ENCODE measurements around the gene CAPS2. TPM values are rescaled to one million over a fixed set of nuclear protein-coding genes. Genes with fewer than 3 reads are reported as not detected.
A peak's percentile ranks its signal among the peaks of the same experiment; 100 is the strongest.
"Not testable (repeated sequence)": the region's sequence is repeated elsewhere in the genome, so short reads cannot be mapped to it uniquely, and the experiment has no call there.

Gene CAPS2
- total and polyA plus RNA-seq, 7 donors = 0.73 to 20.3 (median 8.4) TPM

DNA sequence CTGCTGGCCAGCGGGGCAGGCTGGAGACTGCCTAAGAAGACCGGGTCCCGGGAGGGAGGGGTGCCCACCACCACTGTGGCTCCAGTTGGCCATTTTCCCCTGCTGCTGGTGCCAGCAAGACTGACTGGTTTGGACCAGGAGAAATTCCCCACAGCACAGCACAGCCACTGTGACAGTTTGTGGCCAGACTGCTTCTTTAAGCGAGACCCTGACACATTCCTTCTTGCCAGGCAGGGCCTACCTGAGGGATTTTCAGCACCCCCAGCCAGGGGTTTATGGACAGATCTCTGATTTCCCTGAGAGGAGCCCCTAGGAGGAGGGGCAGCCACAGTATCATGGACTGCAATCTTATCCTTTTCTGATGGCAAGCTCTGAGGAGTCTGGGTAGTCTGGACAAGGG is 19.8 kb upstream of the CAPS2 start:
- Histone ChIP-seq H3K9me3 (peaks cover 7% of the 10 kb centered on the region), H3K36me3 (ENCODE audit: insufficient read depth in 1 of 2, low read depth in 1 of 2) (no peaks in the 10 kb centered on the region), H3K27ac (no peak overlapping the region), H3K4me1 (no peaks in the 10 kb centered on the region), H3K27me3 (ENCODE audit: insufficient read depth in 3 of 3, low read length in 2 of 3) (no peaks in the 10 kb centered on the region), H3K4me3 (no peak overlapping the region)
- intact Hi-C loops (cut with DNase I) = no loop called here
- DNase-seq (no peak), ATAC-seq (no peak)
- TF ChIP-seq, protein P1, sequence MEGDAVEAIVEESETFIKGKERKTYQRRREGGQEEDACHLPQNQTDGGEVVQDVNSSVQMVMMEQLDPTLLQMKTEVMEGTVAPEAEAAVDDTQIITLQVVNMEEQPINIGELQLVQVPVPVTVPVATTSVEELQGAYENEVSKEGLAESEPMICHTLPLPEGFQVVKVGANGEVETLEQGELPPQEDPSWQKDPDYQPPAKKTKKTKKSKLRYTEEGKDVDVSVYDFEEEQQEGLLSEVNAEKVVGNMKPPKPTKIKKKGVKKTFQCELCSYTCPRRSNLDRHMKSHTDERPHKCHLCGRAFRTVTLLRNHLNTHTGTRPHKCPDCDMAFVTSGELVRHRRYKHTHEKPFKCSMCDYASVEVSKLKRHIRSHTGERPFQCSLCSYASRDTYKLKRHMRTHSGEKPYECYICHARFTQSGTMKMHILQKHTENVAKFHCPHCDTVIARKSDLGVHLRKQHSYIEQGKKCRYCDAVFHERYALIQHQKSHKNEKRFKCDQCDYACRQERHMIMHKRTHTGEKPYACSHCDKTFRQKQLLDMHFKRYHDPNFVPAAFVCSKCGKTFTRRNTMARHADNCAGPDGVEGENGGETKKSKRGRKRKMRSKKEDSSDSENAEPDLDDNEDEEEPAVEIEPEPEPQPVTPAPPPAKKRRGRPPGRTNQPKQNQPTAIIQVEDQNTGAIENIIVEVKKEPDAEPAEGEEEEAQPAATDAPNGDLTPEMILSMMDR (IDR thresholded peaks at IDR 0.05) = no peak
- 61 to 83% (median 77%) methylated on average over 4 of the region's 4 CpGs for WGBS, 3 donors

DNA sequence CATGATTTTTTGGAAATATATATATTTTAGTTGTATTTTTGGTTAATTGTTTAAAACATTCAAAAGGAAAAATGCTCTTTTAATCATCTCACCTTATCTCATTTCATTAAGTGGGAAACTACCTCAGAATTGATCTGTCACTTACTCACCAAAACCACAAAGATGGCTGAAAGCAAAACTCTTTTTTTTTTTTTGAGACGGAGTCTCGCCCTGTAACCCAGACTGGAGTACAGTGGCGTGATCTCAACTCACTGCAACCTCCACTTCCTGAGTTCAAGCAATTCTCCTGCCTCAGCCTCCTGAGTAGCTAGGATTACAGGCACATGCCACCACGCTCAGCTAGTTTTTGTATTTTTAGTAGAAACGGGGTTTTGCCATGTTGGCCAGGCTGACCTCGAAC is 16.1 kb upstream of the CAPS2 start:
- ATAC-seq; H3K9me3 ChIP-seq; H3K27ac ChIP-seq; H3K4me1 ChIP-seq; DNase-seq; H3K36me3 ChIP-seq (ENCODE audit: insufficient read depth in 1 of 2, low read depth in 1 of 2); H3K4me3 ChIP-seq; H3K27me3 ChIP-seq (ENCODE audit: insufficient read depth in 3 of 3, low read length in 2 of 3); intact Hi-C loops (cut with DNase I): not testable (repeated sequence)
- WGBS, 3 donors = 92 to 96% (median 92%) methylated on average over 6 of the region's 6 CpGs

DNA sequence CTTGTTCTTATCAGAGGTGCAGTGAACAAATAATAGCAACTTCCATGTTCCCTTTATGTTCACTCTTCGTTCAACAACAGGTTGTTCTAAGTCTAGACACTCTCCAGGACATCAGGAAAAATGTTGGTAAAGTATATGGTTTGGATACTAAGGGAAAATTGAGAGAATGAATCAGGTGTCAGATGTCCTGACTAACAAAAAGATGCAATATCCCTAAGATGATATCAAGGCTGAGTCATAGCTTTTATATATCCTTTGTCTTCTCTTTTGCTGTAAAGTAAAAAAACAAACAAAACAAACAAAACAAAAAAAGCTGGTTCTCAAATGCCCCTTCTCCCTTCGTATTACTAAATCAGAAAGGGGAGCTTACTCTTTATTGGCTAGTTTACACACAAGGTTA is 15.4 kb upstream of the CAPS2 start:
- intact Hi-C loops (cut with DNase I) = no loop called here
- DNase-seq (no peak), ATAC-seq (no peak)
- Histone ChIP-seq H3K4me1 (no peaks in the 10 kb centered on the region), H3K36me3 (ENCODE audit: insufficient read depth in 1 of 2, low read depth in 1 of 2) (no peaks in the 10 kb centered on the region), H3K27ac (no peak overlapping the region), H3K9me3 (no peaks in the 10 kb centered on the region), H3K27me3 (ENCODE audit: insufficient read depth in 3 of 3, low read length in 2 of 3) (no peaks in the 10 kb centered on the region), H3K4me3 (no peak overlapping the region)
- TF ChIP-seq, protein P1 (IDR thresholded peaks at IDR 0.05) = no peak
- WGBS, 3 donors = 76 to 81% (median 79%) methylated on average over 2 of the region's 2 CpGs

DNA sequence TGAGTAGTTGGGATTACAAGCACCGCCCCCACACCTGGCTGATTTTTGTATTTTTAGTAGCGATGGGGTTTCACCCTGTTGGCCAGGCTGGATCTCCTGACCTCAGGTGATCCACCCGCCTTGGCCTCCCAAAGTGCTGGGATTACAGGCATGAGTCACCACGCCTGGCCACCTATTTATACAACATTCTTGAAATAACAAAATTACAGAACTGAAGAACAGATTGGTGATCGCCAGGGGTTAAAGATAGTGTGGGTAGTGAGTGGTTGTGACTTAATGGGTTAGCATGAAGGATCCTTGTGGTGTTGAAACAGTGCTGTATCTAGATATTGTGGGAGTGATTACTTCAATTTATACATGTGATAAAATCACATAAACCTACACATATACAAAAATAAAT is 11.7 kb upstream of the CAPS2 start:
- no peaks in the 10 kb centered on the region for H3K36me3 ChIP-seq (ENCODE audit: insufficient read depth in 1 of 2, low read depth in 1 of 2)
- intact Hi-C loops (cut with DNase I) = no loop called here
- no peak overlapping the region for H3K27ac ChIP-seq
- no peak for ATAC-seq
- no peaks in the 10 kb centered on the region for H3K9me3 ChIP-seq
- no peaks in the 10 kb centered on the region for H3K4me1 ChIP-seq
- TF ChIP-seq, protein P1 (IDR thresholded peaks at IDR 0.05) = no peak
- peak in 1 of 2 donors; percentile 33 for DNase-seq
- no peaks in the 10 kb centered on the region for H3K27me3 ChIP-seq (ENCODE audit: insufficient read depth in 3 of 3, low read length in 2 of 3)
- no peak overlapping the region for H3K4me3 ChIP-seq
- 86 to 89% (median 86%) methylated on average over 5 of the region's 5 CpGs for WGBS, 3 donors

DNA sequence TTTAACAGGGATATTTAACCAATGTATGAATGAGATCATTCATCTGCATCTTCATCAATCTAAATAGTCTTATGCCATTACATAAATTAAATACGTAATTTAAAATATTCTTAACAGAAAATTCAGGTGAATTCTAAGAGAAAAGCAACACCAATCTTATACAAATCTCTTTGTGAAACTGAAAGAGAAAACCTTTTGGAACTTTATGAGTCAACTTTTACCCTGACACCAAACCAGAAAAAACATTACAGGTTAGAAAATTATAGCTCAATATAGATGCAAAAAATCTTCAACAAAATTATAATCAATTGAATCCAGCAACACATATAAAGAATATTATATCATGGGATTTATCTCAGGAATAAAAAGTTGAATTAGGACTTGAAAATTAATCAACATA is 7.8 kb upstream of the CAPS2 start:
- intact Hi-C loops (cut with DNase I) = no loop called here
- ATAC-seq = no peak
- TF ChIP-seq, protein P1 (IDR thresholded peaks at IDR 0.05) = no peak
- Histone ChIP-seq H3K27ac (no peak overlapping the region), H3K4me1 (no peaks in the 10 kb centered on the region), H3K4me3 (no peak overlapping the region), H3K9me3 (no peaks in the 10 kb centered on the region), H3K27me3 (ENCODE audit: insufficient read depth in 3 of 3, low read length in 2 of 3) (no peaks in the 10 kb centered on the region), H3K36me3 (ENCODE audit: insufficient read depth in 1 of 2, low read depth in 1 of 2) (no peaks in the 10 kb centered on the region)
- 91 to 93% (median 92%) methylated on average over 1 of the region's 1 CpG for WGBS, 3 donors
- no peak for DNase-seq
